Measurements from ENCODE around the gene RXFP3. TPM values are rescaled to one million over a fixed set of nuclear protein-coding genes. Genes with fewer than 3 reads are reported as not detected.
"Not testable (repeated sequence)": the region's sequence is repeated elsewhere in the genome, so short reads cannot be mapped to it uniquely, and the experiment has no call there.

Gene RXFP3
- total RNA-seq, 2 experiments from 2014 or later: not detected

- DNase-seq; intact Hi-C loops (cut with micrococcal nuclease); H3K27ac Mint-ChIP-seq; H3K4me3 Mint-ChIP-seq; CTCF ChIA-PET; H3K4me1 Mint-ChIP-seq (ENCODE audit: low read depth); H3K36me3 Mint-ChIP-seq (ENCODE audit: low read depth): not testable (repeated sequence)
- H3K27me3 Mint-ChIP-seq (ENCODE audit: low read depth): peaks cover 20% of the 10 kb centered on the region
- H3K9me3 Mint-ChIP-seq: peaks cover 30% of the 10 kb centered on the region
Observed at GRCh38 chr5:33906248-33906647, 29.9 kb upstream of the RXFP3 start.

- H3K4me3 Mint-ChIP-seq; H3K4me1 Mint-ChIP-seq (ENCODE audit: low read depth); H3K36me3 Mint-ChIP-seq (ENCODE audit: low read depth); intact Hi-C loops (cut with micrococcal nuclease); H3K27ac Mint-ChIP-seq; CTCF ChIA-PET; DNase-seq: not testable (repeated sequence)
- H3K27me3 Mint-ChIP-seq (ENCODE audit: low read depth): peaks cover 10% of the 10 kb centered on the region
- peaks cover 31% of the 10 kb centered on the region for H3K9me3 Mint-ChIP-seq
Observed at GRCh38 chr5:33914844-33915243, 21.3 kb upstream of the RXFP3 start.

GRCh38 chr5:33921002-33921401 is 15.2 kb upstream of the RXFP3 start:
- Mint-ChIP-seq H3K36me3 (ENCODE audit: low read depth) (no peaks in the 10 kb centered on the region), H3K4me3 (no peak overlapping the region), H3K27ac (no peak overlapping the region), H3K9me3 (peaks cover 26% of the 10 kb centered on the region), H3K27me3 (ENCODE audit: low read depth) (peaks cover 22% of the 10 kb centered on the region), H3K4me1 (ENCODE audit: low read depth) (no peaks in the 10 kb centered on the region)
- DNase-seq: no peak
- CTCF ChIA-PET: no interaction called here
- intact Hi-C loops (cut with micrococcal nuclease): no loop called here

- H3K4me1 Mint-ChIP-seq (ENCODE audit: low read depth): no peaks in the 10 kb centered on the region
- no peaks in the 10 kb centered on the region for H3K9me3 Mint-ChIP-seq
- intact Hi-C loops (cut with micrococcal nuclease): no loop called here
- peaks cover 16% of the 10 kb centered on the region for H3K27me3 Mint-ChIP-seq (ENCODE audit: low read depth)
- DNase-seq: no peak
- CTCF ChIA-PET: no interaction called here
- no peak overlapping the region for H3K4me3 Mint-ChIP-seq
- no peaks in the 10 kb centered on the region for H3K36me3 Mint-ChIP-seq (ENCODE audit: low read depth)
- no peak overlapping the region for H3K27ac Mint-ChIP-seq
Observed at GRCh38 chr5:33925278-33925677, 10.9 kb upstream of the RXFP3 start.

- CTCF ChIA-PET: no interaction called here
- Mint-ChIP-seq H3K4me3 (no peak overlapping the region), H3K4me1 (ENCODE audit: low read depth) (no peaks in the 10 kb centered on the region), H3K9me3 (no peaks in the 10 kb centered on the region), H3K27me3 (ENCODE audit: low read depth) (peaks cover 2% of the 10 kb centered on the region), H3K36me3 (ENCODE audit: low read depth) (no peaks in the 10 kb centered on the region), H3K27ac (no peak overlapping the region)
- intact Hi-C loops (cut with micrococcal nuclease): no loop called here
- no peak for DNase-seq
Observed at GRCh38 chr5:33927685-33928084, 8.5 kb upstream of the RXFP3 start.

GRCh38 chr5:33928283-33928682 is 7.9 kb upstream of the RXFP3 start:
- Mint-ChIP-seq H3K27ac (no peak overlapping the region), H3K4me3 (no peak overlapping the region), H3K9me3 (no peaks in the 10 kb centered on the region), H3K27me3 (ENCODE audit: low read depth) (peaks cover 1% of the 10 kb centered on the region), H3K4me1 (ENCODE audit: low read depth) (no peaks in the 10 kb centered on the region), H3K36me3 (ENCODE audit: low read depth) (no peaks in the 10 kb centered on the region)
- DNase-seq: no peak
- intact Hi-C loops (cut with micrococcal nuclease): no loop called here
- CTCF ChIA-PET: no interaction called here

GRCh38 chr5:33929925-33930690 is 6.1 kb upstream of the RXFP3 start:
- intact Hi-C loops (cut with micrococcal nuclease): loop anchor here (5.0 kb wide), 1 partner anchor 88 kb away; no protein-coding TSS in a partner anchor
- no peak overlapping the region for H3K4me3 Mint-ChIP-seq
- no peaks in the 10 kb centered on the region for H3K36me3 Mint-ChIP-seq (ENCODE audit: low read depth)
- no peaks in the 10 kb centered on the region for H3K9me3 Mint-ChIP-seq
- no peak for DNase-seq
- no peak overlapping the region for H3K27ac Mint-ChIP-seq
- no peaks in the 10 kb centered on the region for H3K27me3 Mint-ChIP-seq (ENCODE audit: low read depth)
- CTCF ChIA-PET: interaction anchor here (1.1 kb wide), 1 partner anchor 341 kb away, joined by 3 read pairs; no protein-coding TSS in a partner anchor
- H3K4me1 Mint-ChIP-seq (ENCODE audit: low read depth): no peaks in the 10 kb centered on the region

GRCh38 chr5:33931136-33931535 is 5.0 kb upstream of the RXFP3 start:
- intact Hi-C loops (cut with micrococcal nuclease): loop anchor here (5.0 kb wide), 1 partner anchor 89 kb away; no protein-coding TSS in a partner anchor
- Mint-ChIP-seq H3K27me3 (ENCODE audit: low read depth) (peaks cover 10% of the 10 kb centered on the region), H3K4me3 (no peak overlapping the region), H3K36me3 (ENCODE audit: low read depth) (no peaks in the 10 kb centered on the region), H3K9me3 (no peaks in the 10 kb centered on the region), H3K27ac (no peak overlapping the region), H3K4me1 (ENCODE audit: low read depth) (no peaks in the 10 kb centered on the region)
- CTCF ChIA-PET: interaction anchor here (0.7 kb wide), 1 partner anchor 342 kb away, joined by 3 read pairs; no protein-coding TSS in a partner anchor
- DNase-seq: no peak

GRCh38 chr5:33933723-33934169 is 2.4 kb upstream of the RXFP3 start:
- no peak overlapping the region for H3K27ac Mint-ChIP-seq
- H3K27me3 Mint-ChIP-seq (ENCODE audit: low read depth): peaks cover 33% of the 10 kb centered on the region
- CTCF ChIA-PET: interaction anchor here (0.7 to 3.3 kb wide), 11 partner anchors 24 to 506 kb away, joined by 3 to 21 read pairs (median 3); partner anchors contain the start of gene ADAMTS12
- intact Hi-C loops (cut with micrococcal nuclease): loop anchor here (1.0 to 5.0 kb wide), 5 partner anchors 83 to 497 kb away; partner anchors contain the start of gene TARS1
- H3K36me3 Mint-ChIP-seq (ENCODE audit: low read depth): no peaks in the 10 kb centered on the region
- H3K4me3 Mint-ChIP-seq: no peak overlapping the region
- peaks cover 7% of the 10 kb centered on the region for H3K4me1 Mint-ChIP-seq (ENCODE audit: low read depth)
- no peaks in the 10 kb centered on the region for H3K9me3 Mint-ChIP-seq
- no peak for DNase-seq

GRCh38 chr5:33934176-33934575 is 2.0 kb upstream of the RXFP3 start:
- DNase-seq: no peak
- Mint-ChIP-seq H3K27ac (no peak overlapping the region), H3K27me3 (ENCODE audit: low read depth) (peaks cover 35% of the 10 kb centered on the region), H3K4me1 (ENCODE audit: low read depth) (peaks cover 8% of the 10 kb centered on the region), H3K36me3 (ENCODE audit: low read depth) (no peaks in the 10 kb centered on the region), H3K9me3 (no peaks in the 10 kb centered on the region), H3K4me3 (no peak overlapping the region)
- intact Hi-C loops (cut with micrococcal nuclease): loop anchor here (1.0 to 5.0 kb wide), 5 partner anchors 83 to 498 kb away; partner anchors contain the start of gene TARS1
- CTCF ChIA-PET: interaction anchor here (0.7 to 3.3 kb wide), 16 partner anchors 11 to 507 kb away, joined by 3 to 21 read pairs (median 3); partner anchors contain the start of gene ADAMTS12

GRCh38 chr5:33936004-33936380 is 194 bp upstream of the RXFP3 start:
- peaks cover 46% of the 10 kb centered on the region for H3K27me3 Mint-ChIP-seq (ENCODE audit: low read depth)
- H3K27ac Mint-ChIP-seq: no peak overlapping the region
- no peaks in the 10 kb centered on the region for H3K36me3 Mint-ChIP-seq (ENCODE audit: low read depth)
- H3K4me1 Mint-ChIP-seq (ENCODE audit: low read depth): peaks cover 8% of the 10 kb centered on the region
- no peaks in the 10 kb centered on the region for H3K9me3 Mint-ChIP-seq
- H3K4me3 Mint-ChIP-seq: no peak overlapping the region
- intact Hi-C loops (cut with micrococcal nuclease): loop anchor here (5.0 kb wide), 2 partner anchors 36 to 1224 kb away; partner anchors contain the start of gene NPR3
- CTCF ChIA-PET: interaction anchor here (0.7 to 3.3 kb wide), 11 partner anchors 13 to 1805 kb away, joined by 3 to 21 read pairs (median 7); partner anchors contain the start of gene ADAMTS12
- DNase-seq: peak; percentile 58

GRCh38 chr5:33937017-33937706 is 976 bp downstream of the RXFP3 start:
- Mint-ChIP-seq H3K36me3 (ENCODE audit: low read depth) (no peaks in the 10 kb centered on the region), H3K27ac (no peak overlapping the region), H3K9me3 (no peaks in the 10 kb centered on the region)

More at GRCh38 chr5:33937017-33937706, 976 bp downstream of the RXFP3 start:
- Mint-ChIP-seq H3K27me3 (ENCODE audit: low read depth) (peaks cover 53% of the 10 kb centered on the region), H3K4me3 (no peak overlapping the region), H3K4me1 (ENCODE audit: low read depth) (peaks cover 8% of the 10 kb centered on the region)
- no peak for DNase-seq
- intact Hi-C loops (cut with micrococcal nuclease): loop anchor here (5.0 kb wide), 2 partner anchors 35 to 1225 kb away; partner anchors contain the start of gene NPR3
- CTCF ChIA-PET: interaction anchor here (3.3 kb wide), 1 partner anchor 348 kb away, joined by 21 read pairs; no protein-coding TSS in a partner anchor
